ENCODE results near the gene C3AR1. TPM values are rescaled to one million over a fixed set of nuclear protein-coding genes. Genes with fewer than 3 reads are reported as not detected.

C3AR1 gene
- total and polyA plus RNA-seq, 2 of the 13 experiments (the other 11 are each of a cell fraction or from before 2014, with no cell fraction given) = not detected

GRCh38 chr12:8026291-8026900 is 39.8 kb downstream of the C3AR1 start (continued):
- TF ChIP-seq ZNF800 (CRISPR knock-in tag; IDR thresholded peaks at IDR 0.05) (0 out of 2 replicates have a peak, but pooled peaks have one; percentile 52), XBP1 (CRISPR knock-in tag; IDR thresholded peaks at IDR 0.05) (no peak), ZNF737 (CRISPR knock-in tag; IDR thresholded peaks at IDR 0.05; ENCODE audit: borderline replicate concordance) (no peak), ZNF670 (CRISPR knock-in tag; IDR thresholded peaks at IDR 0.05; ENCODE audit: borderline replicate concordance) (no peak), TCF7 (IDR thresholded peaks at IDR 0.05; ENCODE audit: low read depth) (no peak), EED (CRISPR knock-in tag; IDR thresholded peaks at IDR 0.05) (no peak), IRF2 (CRISPR knock-in tag; IDR thresholded peaks at IDR 0.05) (no peak), DR1 (CRISPR knock-in tag; IDR thresholded peaks at IDR 0.05) (peak; percentile 35; the same call in 1 of the 2 replicates), THAP7 (CRISPR knock-in tag; IDR thresholded peaks at IDR 0.05) (no peak), PHF5A (CRISPR knock-in tag; IDR thresholded peaks at IDR 0.05; ENCODE audit: low read depth, unreplicated experiment) (no peak), BRD4 (CRISPR knock-in tag; IDR thresholded peaks at IDR 0.05) (0 out of 2 replicates have a peak, but pooled peaks have one; percentile 32), RELA (CRISPR knock-in tag; IDR thresholded peaks at IDR 0.05) (no peak), POLR2A (IDR thresholded peaks at IDR 0.05; ENCODE audit: insufficient read depth in 1 of 2, low read depth in 2 of 2, low read length in 2 of 2) (peak; percentile 54 to 64), IRX3 (CRISPR knock-in tag; IDR thresholded peaks at IDR 0.05; ENCODE audit: borderline replicate concordance, low read depth) (no peak), SRSF9 (IDR thresholded peaks at IDR 0.05; ENCODE audit: borderline replicate concordance, insufficient read depth, low read depth, low read length, poor library complexity, severe bottlenecking) (no peak), PCBP2 (optimal IDR thresholded peaks at IDR 0.05; ENCODE audit: low read depth, low read length, poor library complexity, severe bottlenecking) (no peak), AKNA (CRISPR knock-in tag; IDR thresholded peaks at IDR 0.05; ENCODE audit: borderline replicate concordance) (no peak), KLF11 (CRISPR knock-in tag; IDR thresholded peaks at IDR 0.05) (no peak), SAFB2 (CRISPR knock-in tag; IDR thresholded peaks at IDR 0.05; ENCODE audit: borderline replicate concordance, low read depth) (no peak), ZNF746 (CRISPR knock-in tag; IDR thresholded peaks at IDR 0.05) (no peak), KDM4B (CRISPR knock-in tag; IDR thresholded peaks at IDR 0.05) (no peak), ZNF354B (CRISPR knock-in tag; IDR thresholded peaks at IDR 0.05) (no peak), ZNF256 (CRISPR knock-in tag; conservative IDR thresholded peaks at IDR 0.05) (no peak)

Measured in HepG2 (cell line).